Cortex of kidney (tissue), 1 donor: ENCODE measurements around the gene CFAP52.
"Not testable (repeated sequence)": the region's sequence is repeated elsewhere in the genome, so short reads cannot be mapped to it uniquely, and the experiment has no call there.

Source experiments
- DNase-seq: peaks from one replicate; lab custom pipeline; 2025; lab: John Stamatoyannopoulos, UW

The CFAP52 gene

DNA sequence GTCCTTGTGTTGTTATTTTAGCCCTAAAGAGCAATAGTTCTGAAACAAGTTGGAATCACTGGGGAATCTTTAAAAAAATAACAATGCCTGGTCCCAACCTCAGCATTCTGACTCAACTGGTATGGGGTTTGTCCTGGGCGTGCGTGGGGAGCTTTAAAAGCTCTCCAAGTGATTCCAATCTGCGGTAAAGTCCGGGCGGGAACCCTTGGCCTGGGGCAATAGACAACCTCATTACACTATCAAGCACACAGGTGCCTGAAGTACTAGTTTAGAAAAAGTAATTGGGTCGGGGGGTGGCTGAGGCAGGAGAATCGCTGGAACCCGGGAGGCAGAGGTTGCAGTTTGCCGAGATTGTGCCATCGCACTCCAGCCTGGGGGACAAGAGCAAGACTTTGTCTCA is 5.2 kb upstream of the CFAP52 start:
- no peak for DNase-seq

DNA sequence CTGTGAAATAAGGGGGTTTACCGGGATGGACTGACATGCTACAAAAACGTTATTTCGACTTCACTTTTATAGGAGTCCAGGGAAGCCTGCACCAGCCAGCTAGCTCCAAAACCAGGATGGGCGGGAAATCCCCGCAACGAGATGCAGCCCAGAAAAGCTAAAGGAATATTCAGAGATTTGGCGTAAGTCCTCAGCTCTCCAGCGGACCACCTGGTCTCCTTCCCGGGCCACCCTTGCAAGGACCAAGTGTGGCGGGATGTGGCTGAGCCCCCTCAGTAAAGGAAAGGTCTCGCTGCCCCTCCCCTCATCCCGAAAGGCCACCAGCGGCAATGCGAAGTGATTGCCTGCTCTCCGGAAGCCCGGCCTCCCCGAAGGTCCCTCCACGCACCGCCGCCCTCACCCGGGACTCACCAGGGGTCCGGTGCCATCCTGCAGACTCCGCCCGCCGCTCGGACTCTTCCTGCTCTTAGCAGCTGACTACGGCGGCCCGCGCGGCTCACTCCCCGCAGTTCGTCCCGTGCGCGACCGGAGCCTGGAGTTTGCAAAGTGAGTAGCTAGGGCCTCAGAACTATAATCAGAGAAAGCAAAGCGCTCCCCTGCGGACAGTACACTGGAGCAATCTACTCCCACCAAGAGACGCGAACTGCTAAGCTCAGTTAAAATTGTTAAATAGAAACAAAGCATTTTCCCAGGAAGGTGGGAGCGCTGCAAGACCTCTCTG is 901 bp upstream of the CFAP52 start, which contains the start of gene STX8:
STX8 (minus strand) TSS at position 440 of the 721 bp plus-strand sequence; CDS start at position 428, 12 bp downstream.
- DNase-seq: no peak

DNA sequence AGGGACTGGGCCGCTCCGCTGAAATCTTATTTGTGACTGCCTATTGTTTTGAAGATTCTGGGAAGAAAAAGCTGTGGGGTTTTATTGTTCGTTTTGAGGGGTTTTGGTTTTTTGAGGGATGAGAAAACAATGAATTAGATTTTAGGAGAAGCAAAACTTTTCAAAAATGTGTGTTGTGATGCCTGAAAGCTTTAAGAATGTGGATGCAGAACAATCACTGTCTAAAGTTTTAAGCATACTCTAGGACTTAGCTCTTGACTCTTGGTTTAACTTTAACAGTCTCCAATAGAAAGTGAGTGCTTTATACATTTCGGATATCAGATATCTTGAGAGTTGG is 899 bp downstream of the CFAP52 start:
- DNase-seq: no peak

DNA sequence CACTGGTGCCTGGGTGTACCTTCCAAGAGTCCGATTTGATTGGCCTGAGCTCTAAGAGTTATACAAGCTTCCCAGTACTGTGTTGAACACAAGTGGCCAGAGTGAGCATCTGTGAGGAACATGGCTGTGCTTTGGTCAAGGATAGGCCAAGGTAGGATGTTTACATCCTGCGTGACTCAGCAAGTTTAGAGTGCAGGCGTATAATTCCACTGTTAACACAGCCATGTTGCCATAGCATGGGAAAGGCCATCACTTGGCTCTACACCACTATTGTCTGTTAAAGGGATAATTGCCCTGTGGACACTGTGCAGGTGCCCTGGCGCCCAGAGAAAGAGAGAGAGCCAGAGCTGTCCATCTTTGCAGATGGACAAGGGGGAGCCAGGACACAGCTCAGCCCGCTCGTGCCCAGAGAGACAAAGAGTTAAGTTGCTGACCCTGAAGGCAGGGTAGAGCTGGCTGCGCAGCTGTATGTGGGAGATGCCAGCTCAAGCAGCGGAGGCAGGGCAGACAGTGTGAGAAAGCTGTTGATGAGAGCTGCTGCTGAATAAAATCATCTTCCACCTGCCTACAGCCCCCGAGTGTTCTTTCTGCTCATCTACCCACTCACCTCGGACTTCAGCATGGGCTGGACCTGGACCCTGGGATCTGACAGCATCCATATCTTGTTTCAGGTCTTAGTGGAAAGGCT is 11.7 kb downstream of the CFAP52 start:
- no peak for DNase-seq

DNA sequence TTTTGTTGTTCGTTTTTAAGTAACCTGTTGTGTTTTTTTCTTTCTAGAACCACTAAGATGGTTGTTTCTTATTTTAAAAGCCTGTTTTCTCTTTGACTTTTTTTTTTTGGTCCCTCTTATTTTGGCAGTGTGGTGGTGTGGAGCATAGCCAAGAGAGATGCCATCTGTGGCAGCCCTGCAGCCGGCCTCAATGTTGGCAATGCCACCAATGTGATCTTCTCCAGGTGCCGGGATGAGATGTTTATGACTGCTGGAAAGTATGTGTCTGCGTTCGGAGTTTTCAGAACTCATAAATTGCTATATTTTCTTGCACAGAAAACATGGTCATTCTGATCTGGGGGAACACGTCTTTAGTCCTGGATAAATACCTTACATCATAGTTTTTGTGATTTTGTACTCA is 17.6 kb downstream of the CFAP52 start:
- DNase-seq: no peak

DNA sequence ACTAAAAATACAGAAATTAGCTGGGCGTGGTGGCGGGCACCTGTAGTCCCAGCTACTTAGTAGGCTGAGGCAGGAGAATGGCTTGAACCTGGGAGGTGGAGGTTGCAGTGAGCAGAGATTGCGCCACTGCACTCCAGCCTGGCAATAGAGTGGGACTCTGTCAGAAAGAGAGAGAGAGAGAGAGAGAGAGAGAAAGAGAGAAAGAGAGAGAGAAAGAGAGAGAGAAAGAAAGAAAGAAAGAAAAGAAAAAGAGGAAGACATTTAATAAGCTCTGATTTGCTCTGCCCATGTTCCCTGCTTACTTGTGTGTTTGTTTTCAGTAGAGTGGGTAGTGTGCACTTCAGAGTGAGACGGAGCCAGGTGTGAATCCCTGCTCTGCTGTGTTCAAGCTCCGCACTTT is 21.2 kb downstream of the CFAP52 start:
- not testable (repeated sequence) for DNase-seq

DNA sequence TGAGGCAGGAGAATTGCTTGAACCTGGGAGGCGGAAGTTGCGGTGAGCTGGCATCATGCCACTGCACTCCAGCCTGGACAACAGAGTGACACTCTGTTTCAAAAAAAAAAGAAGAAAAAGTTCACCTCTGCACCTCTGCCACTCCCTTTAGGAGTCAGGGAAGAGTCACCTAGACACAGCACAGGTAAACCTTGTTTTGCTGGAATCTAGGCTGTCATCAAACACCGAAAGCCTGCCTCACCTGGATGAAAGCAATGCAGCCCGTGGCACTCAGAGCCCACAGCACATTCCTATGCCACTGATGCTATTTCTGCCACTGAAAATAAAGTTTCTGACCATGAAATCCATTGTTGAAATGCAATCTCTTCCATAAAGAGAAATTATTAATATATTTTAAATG is 22.2 kb downstream of the CFAP52 start:
- DNase-seq: no peak

DNA sequence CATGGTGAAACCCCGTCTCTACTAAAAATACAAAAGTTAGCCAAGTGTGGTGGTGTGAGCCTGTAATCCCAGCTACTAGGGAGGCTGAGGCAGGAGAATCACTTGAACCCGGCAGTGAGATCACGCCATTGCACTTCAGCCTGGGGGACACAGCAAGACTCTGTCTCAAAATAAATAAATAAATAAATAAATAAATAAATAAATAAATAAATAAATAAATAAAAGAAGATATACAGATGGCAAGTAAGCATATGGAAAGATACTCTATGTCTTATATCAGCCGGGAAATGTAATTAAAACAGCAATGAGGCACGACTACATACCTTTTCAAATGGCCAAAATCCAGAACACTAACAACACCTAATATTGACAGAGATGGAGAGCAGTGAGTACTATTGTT is 28.1 kb downstream of the CFAP52 start:
- DNase-seq: not testable (repeated sequence)

DNA sequence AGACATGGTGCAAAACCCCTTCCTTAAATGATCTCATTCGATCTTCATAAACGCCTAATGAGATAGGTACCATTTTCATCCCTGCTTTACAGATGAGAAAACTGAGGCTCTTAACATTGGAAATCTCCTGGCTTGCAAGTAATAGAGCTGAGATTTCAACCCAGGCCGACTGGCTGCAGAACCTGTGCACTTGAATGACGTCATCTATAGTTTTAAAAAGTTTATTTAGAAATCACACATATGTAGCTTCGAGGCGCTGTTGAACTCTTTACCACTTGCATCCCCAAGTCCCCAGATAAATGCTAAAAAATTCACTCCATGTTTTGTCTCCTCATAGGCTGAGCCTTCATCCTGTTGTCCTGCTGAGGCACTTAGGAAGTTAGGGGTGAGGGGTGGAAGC is 30.0 kb downstream of the CFAP52 start:
- no peak for DNase-seq

DNA sequence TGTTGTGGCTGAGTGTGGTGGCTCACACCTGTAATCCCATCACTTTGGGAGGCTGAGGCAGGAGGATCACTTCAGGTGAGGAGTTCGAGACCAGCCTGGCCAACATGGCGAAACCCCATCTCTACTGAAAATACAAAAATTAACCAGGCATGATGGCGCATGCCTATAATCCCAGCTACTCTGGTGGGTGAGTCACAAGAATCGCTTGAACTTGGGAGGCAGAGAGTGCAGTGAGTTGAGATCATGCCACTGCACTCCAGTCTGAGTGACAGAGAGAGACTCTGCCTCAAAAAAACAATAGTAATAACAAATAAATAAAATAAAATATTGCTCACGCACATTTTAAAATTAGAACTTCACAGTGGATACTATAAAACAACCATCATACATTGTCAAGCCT is 30.6 kb downstream of the CFAP52 start:
- not testable (repeated sequence) for DNase-seq

DNA sequence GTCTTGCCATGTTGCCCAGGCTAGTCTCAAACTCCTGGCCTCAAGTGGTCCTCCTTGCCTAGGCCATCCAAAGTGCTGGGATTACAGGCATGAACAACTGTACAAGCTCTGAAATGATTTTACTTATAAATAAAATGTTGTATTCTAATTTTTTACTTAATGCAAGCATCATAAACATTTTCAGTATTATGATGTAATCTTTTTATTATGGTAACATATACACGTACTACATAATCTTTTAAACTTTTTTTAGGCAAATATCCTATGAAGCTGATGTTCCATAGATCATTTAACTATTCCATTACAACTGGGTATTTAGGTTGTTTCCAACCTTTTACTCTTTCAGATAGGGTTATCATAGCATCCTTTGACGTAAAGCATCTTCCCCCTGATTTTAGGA is 35.1 kb downstream of the CFAP52 start:
- DNase-seq: no peak

DNA sequence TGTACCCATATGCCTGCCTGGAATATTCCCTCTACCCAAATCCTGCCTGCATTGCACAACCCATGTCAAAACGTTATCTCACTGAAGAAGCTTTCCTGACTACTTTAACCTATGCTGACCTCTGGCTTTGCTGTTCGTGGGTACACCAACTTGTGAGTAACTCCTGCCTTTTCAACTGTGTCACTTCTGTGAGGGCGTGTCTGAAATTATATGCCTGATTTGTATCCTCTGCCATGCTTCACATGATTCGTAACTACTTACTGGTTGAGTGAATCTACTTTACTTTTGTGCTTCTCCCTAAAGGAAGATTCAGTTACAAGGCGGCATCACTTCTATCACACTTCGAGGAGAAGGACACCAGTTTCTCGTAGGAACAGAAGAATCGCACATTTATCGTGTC is 35.6 kb downstream of the CFAP52 start:
- no peak for DNase-seq

DNA sequence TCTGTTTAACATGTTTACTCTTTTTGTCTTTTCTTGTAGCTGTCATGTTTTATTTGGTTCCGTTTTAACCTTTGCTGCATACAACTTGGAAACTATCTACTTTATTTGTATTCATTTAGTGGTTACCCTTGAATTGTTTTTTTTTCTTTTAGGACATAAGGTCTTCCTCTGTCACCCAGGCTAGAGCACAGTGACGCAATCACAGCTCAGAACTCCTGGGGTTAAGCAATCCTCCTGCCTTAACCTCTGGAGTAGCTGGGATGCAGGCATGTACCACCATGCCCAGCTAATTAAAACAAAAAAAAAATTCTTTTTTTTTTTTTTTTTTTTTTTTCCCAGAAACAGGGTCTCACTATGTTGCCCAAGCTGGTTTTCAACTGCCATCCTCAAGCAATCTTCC is 39.0 kb downstream of the CFAP52 start:
- no peak for DNase-seq

DNA sequence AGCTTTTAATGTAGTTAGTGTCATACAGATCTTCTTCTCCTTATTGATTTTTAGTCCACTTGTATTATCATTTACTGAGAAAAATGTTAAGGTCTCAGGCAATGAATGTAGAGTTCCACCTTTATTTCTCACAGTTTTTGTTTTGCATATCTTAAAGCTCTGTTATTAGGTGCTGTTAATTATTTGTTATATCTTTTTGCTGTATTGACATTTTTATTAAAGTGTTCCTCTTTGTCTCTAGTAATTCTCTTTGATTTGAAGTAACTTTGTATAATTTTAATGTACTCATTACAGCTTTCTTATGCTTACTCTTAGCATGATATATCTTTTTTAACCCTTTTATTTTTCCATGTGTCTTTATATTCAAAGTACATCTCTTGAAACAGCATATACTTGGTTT is 46.5 kb downstream of the CFAP52 start:
- no peak for DNase-seq

DNA sequence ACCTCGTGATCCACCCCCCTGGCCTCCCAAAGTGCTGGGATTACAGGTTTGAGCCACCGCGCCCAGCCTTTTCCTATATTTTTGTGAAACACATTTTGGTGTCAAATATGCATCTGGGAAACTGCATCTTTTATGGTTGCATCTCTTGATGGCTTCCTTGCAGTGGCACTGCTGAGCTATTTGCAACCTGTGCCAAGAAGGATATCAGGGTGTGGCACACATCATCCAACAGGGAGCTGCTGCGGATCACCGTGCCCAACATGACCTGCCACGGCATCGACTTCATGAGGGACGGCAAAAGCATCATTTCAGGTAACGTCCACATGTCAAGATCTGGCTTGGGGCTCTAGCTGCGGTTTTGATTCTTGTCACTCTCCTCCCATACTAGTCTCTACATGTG is 52.1 kb downstream of the CFAP52 start:
- DNase-seq: no peak

DNA sequence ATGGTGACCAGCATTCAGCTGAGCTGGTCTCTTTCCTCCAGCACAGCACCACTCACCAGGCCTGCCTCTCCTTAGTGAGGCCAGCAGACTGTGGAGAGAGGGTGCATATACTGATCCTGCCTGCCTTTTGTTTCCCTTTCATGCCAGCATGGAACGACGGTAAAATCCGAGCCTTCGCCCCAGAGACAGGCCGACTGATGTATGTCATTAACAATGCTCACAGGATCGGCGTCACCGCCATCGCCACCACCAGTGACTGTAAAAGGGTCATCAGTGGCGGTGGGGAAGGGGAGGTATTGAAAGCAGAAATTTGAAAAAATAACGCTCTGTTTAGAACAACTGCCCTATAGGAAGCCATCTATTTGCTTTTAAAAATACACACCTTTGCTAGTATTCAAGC is 56.3 kb downstream of the CFAP52 start:
- no peak for DNase-seq

DNA sequence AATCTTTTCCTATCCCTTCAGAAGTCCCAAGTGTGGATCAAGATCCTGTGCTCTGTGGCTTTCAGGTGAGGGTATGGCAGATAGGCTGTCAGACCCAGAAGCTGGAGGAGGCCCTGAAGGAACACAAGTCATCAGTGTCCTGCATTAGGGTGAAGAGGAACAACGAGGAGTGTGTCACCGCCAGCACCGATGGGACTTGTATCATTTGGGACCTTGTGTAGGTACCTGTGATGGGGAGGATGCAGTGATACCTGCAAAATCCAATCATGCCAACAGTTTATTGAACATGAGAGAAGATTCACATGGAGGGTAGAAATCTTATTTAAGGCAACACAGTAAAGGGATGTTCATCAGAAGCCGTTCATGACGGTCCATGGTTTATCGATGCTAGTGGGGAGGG is 58.9 kb downstream of the CFAP52 start:
- DNase-seq: no peak

DNA sequence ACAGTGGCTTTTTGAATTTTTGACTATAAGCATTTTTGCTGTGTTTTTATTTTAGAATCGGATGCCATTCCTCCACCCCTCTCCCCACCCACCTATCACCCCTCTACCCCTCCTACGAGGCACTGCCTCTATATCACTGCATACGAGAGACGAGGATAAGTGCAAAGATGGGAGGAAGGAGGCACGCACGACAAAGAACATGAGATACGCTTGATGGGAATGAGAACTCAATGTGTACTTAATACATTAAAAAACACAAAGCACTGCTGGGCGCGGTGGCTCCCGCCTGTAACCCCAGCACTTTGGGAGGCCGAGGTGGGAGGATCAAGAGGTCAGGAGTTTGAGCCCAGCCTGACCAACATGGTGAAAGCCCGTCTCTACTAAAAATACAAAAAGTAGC is 60.1 kb downstream of the CFAP52 start:
- DNase-seq: no peak

DNA sequence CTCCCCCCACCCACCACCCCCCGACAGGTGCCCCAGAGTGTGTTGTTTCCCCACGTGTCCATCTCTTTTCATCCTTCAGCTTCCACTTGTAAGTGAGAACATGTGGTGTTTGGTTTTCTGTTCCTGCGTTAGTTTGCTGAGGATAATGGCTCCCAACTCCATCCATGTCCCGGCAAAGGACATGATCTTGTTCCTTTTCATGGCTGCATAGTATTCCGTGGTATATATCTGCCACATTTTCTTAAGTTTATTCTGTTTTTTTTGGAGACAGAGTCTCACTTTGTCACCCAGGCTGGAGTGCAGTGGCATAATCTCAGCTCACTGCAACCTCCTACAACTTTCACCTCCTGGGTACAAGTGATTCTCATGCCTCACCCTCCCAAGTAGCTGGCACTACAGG is 63.9 kb downstream of the CFAP52 start:
- not testable (repeated sequence) for DNase-seq

DNA sequence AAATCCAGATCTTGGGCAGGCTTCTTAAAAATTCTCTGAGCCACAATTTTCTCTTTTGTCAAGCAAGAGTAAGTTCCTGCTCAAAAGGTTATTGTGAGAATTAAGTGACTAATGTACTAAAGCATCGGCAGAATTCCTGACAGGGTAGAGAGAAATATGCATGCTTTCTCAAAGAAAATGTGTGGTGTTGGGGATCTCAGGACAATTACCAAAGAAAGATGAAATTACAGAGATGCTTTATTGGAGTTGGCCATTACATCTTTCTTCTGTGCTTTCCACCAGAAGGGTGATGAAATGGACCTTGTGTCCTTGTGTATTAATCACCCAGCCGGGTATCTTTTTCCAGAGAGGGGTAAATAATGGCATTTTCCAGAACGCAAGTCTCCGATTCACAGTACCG is 67.2 kb downstream of the CFAP52 start:
- no peak for DNase-seq

DNA sequence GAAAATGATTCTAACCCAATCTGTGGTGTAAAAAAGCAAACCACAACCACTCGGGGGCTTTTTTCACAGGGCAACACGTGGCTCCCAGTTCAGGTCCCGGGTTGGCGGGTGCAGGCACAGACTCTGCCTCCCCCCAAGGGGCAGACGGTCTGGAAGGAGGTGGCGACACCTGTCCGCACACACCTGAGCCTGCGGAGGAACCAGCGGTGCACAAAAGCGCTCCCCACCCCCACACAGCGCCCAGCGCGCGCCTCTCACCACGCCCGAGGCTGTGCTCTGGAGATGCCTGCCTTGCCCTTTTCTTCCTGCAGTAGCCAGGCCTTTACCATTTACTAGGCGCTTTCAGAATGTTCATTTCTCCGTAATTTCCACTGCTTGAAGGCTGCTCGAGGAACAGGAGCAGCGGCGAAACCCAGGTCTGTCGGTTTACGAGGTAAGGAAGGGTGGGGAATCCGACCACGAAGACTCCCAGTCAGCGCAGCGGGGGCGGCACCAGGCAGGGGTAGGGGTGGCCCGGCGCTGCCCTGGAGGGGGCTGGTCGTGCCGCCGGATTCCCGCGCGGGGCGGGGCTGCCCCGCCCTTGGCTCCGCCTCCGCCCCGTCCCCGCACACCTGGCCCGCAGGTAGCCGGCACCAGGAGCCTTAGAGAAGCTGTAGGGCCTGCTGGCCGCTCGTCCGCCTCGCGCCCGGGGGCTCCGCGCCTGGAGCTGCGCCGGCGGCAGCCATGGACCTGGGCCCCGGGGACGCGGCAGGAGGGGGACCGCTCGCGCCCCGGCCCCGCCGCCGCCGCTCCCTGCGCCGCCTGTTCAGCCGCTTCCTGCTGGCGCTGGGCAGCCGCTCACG is 68.7 kb downstream of the CFAP52 start, which contains the start of gene USP43:
USP43 (plus strand) TSS at position 608 of the 842 bp plus-strand sequence; CDS start at position 724, 116 bp downstream.
- DNase-seq: no peak

DNA sequence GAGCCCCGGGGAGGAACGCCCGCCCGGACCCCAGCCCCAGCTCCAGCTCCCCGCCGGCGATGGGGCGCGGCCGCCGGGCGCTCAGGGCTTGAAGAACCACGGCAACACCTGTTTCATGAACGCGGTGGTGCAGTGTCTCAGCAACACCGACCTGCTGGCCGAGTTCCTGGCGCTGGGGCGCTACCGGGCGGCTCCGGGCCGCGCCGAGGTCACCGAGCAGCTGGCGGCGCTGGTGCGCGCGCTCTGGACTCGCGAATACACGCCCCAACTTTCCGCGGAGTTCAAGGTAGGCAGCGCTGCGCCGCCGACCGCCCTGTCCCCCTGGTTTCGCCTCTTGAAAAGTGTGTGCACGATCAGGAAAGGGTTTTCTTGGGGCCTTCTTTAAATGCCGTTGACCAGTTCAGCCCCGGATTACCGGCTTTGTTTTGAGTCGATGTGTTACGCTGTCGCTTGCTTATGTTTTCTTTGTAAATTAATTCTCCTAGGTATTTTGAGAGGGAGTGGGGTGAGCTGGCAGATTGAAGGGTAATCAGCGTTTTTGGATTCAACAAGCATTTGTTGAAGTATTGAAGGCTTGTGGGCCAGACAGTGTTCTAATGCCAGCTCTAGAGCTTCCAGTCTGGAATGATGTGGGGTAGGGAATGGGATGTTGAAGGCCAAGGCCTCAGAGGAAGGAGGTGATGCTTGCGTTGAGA is 69.6 kb downstream of the CFAP52 start:
- no peak for DNase-seq
